ENCODE data around the gene THSD8.
A peak's percentile ranks its signal among the peaks of the same experiment; 100 is the strongest.

THSD8 gene

GRCh38 chr19:12789904-12790619 lies 11.8 kb upstream of the THSD8 start:
- TF ChIP-seq, protein P1, sequence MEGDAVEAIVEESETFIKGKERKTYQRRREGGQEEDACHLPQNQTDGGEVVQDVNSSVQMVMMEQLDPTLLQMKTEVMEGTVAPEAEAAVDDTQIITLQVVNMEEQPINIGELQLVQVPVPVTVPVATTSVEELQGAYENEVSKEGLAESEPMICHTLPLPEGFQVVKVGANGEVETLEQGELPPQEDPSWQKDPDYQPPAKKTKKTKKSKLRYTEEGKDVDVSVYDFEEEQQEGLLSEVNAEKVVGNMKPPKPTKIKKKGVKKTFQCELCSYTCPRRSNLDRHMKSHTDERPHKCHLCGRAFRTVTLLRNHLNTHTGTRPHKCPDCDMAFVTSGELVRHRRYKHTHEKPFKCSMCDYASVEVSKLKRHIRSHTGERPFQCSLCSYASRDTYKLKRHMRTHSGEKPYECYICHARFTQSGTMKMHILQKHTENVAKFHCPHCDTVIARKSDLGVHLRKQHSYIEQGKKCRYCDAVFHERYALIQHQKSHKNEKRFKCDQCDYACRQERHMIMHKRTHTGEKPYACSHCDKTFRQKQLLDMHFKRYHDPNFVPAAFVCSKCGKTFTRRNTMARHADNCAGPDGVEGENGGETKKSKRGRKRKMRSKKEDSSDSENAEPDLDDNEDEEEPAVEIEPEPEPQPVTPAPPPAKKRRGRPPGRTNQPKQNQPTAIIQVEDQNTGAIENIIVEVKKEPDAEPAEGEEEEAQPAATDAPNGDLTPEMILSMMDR (IDR thresholded peaks at IDR 0.05; ENCODE audit: extremely low read depth, missing control alignments) = no peak
- DNase-seq (ENCODE audit: low spot score) = peak; percentile 98

GRCh38 chr19:12790628-12791344 lies 11.1 kb upstream of the THSD8 start:
- no peak for DNase-seq (ENCODE audit: low spot score)
- TF ChIP-seq, protein P1 (IDR thresholded peaks at IDR 0.05; ENCODE audit: extremely low read depth, missing control alignments) = no peak

- TF ChIP-seq, protein P1 (IDR thresholded peaks at IDR 0.05; ENCODE audit: extremely low read depth, missing control alignments) = no peak
- peak; percentile 94 for DNase-seq (ENCODE audit: low spot score)
Measured at GRCh38 chr19:12791345-12792050, 10.4 kb upstream of the THSD8 start, which contains the start of gene JUNB. TSS of gene JUNB (plus strand) at chr19:12791486. CDS start at chr19:12791772, 286 bp downstream.

GRCh38 chr19:12792051-12792852 lies 9.6 kb upstream of the THSD8 start:
- DNase-seq (ENCODE audit: low spot score) = peak; percentile 62
- TF ChIP-seq, protein P1 (IDR thresholded peaks at IDR 0.05; ENCODE audit: extremely low read depth, missing control alignments) = no peak

GRCh38 chr19:12792853-12793289 lies 9.0 kb upstream of the THSD8 start:
- TF ChIP-seq, protein P1 (IDR thresholded peaks at IDR 0.05; ENCODE audit: extremely low read depth, missing control alignments) = no peak
- no peak for DNase-seq (ENCODE audit: low spot score)

GRCh38 chr19:12793290-12794195 lies 8.3 kb upstream of the THSD8 start:
- peak; percentile 97 for DNase-seq (ENCODE audit: low spot score)
- TF ChIP-seq, protein P1 (IDR thresholded peaks at IDR 0.05; ENCODE audit: extremely low read depth, missing control alignments) = peak; percentile 4

All from GM20000 (cell line).